WTC11 (cell line): ENCODE results near the gene ANKMY1. TPM values are rescaled to one million over a fixed set of nuclear protein-coding genes. Genes with fewer than 3 reads are reported as not detected.

Source experiments
- ATAC-seq: fragments of 200-7000 bp; cut with Tn5 transposase; 2 replicates; pipeline ENCODE4 v1.10.0; 2021; ENCODE audit warnings: mild to moderate bottlenecking, moderate library complexity
- CTCF ChIA-PET: fragments of 300-600 bp; sonication (Branson Sonifier 250); formaldehyde crosslinking; loops from one replicate; lab custom pipeline; 2021; ENCODE audit warnings: antibody characterized with exemption; lab: Charles Lee
- POLR2A ChIA-PET: fragments of 350-600 bp; sonication (Branson Sonifier 250); formaldehyde crosslinking; loops from one replicate; lab custom pipeline; 2021; ENCODE audit warnings: antibody characterized with exemption; lab: Charles Lee
- DNase-seq: peaks from one replicate; pipeline ENCODE4 v3.0.0; 2021; ENCODE audit warnings: low spot score
- H3K27ac Mint-ChIP-seq: 2 replicates; pipeline ENCODE4 v1.8.0; 2021; ENCODE audit warnings: mixed read lengths
- H3K27me3 Mint-ChIP-seq: 2 replicates; pipeline ENCODE4 v1.8.0; 2021; ENCODE audit warnings: low read depth, mild to moderate bottlenecking, moderate library complexity, mixed read lengths
- H3K36me3 Mint-ChIP-seq: 2 replicates; pipeline ENCODE4 v1.8.0; 2021; ENCODE audit warnings: mixed read lengths
- H3K4me1 Mint-ChIP-seq: 2 replicates; pipeline ENCODE4 v1.8.0; 2022; ENCODE audit warnings: mixed read lengths
- H3K4me3 Mint-ChIP-seq: 2 replicates; pipeline ENCODE4 v1.8.0; 2021; ENCODE audit warnings: mild to moderate bottlenecking, moderate library complexity, mixed read lengths
- H3K9me3 Mint-ChIP-seq: 2 replicates; pipeline ENCODE4 v1.8.0; 2021; ENCODE audit warnings: mixed read lengths
- CBFB ChIP-seq: sonication (generic); formaldehyde crosslinking; IDR thresholded peaks from 2 replicates; pipeline ENCODE4 v1.8.1; 2022; ENCODE audit warnings: mild to moderate bottlenecking, low read depth, missing genetic modification reagents
- CREM ChIP-seq: sonication (generic); formaldehyde crosslinking; IDR thresholded peaks from 2 replicates; pipeline ENCODE4 v1.8.1; 2022; ENCODE audit warnings: mild to moderate bottlenecking, missing genetic modification reagents, moderate library complexity
- EMX1 ChIP-seq: fragments of 250-450 bp; sonication (Bioruptor Pico); IDR thresholded peaks from 2 replicates; pipeline ENCODE4 v1.8.0; 2021; ENCODE audit warnings: mild to moderate bottlenecking
- ETV6 ChIP-seq: sonication (generic); formaldehyde crosslinking; IDR thresholded peaks from 2 replicates; pipeline ENCODE4 v1.8.1; 2022; ENCODE audit warnings: mild to moderate bottlenecking, missing genetic modification reagents
- FOXJ3 ChIP-seq: sonication (generic); formaldehyde crosslinking; IDR thresholded peaks from 2 replicates; pipeline ENCODE4 v1.9.0; 2021; ENCODE audit warnings: missing genetic modification reagents, mild to moderate bottlenecking, borderline replicate concordance
- FOXK1 ChIP-seq: sonication (generic); formaldehyde crosslinking; IDR thresholded peaks from 2 replicates; pipeline ENCODE4 v1.8.0; 2022; ENCODE audit warnings: mild to moderate bottlenecking, moderate library complexity, missing genetic modification reagents
- GRHL2 ChIP-seq: fragments of 250-450 bp; sonication (Bioruptor Pico); IDR thresholded peaks from 2 replicates; pipeline ENCODE4 v1.8.0; 2022; ENCODE audit warnings: mild to moderate bottlenecking, moderate library complexity; ENCODE audit not compliant: insufficient replicate concordance, severe bottlenecking
- JAZF1 ChIP-seq: fragments of 250-450 bp; sonication (Bioruptor Pico); IDR thresholded peaks from 2 replicates; pipeline ENCODE4 v1.9.0; 2021; ENCODE audit warnings: moderate library complexity, mild to moderate bottlenecking, inconsistent platforms
- KAT7 ChIP-seq: sonication (generic); formaldehyde crosslinking; IDR thresholded peaks from 2 replicates; pipeline ENCODE4 v1.8.1; 2023; ENCODE audit warnings: missing genetic modification reagents, mild to moderate bottlenecking, borderline replicate concordance
- NFE2L1 ChIP-seq: sonication (generic); formaldehyde crosslinking; IDR thresholded peaks from 2 replicates; pipeline ENCODE4 v1.8.1; 2023; ENCODE audit warnings: missing genetic modification reagents
- RELA ChIP-seq: sonication (generic); formaldehyde crosslinking; IDR thresholded peaks from 2 replicates; pipeline ENCODE4 v1.8.1; 2022; ENCODE audit warnings: missing genetic modification reagents, mild to moderate bottlenecking, borderline replicate concordance
- RORB ChIP-seq: fragments of 250-450 bp; sonication (Bioruptor Pico); IDR thresholded peaks from 2 replicates; pipeline ENCODE4 v1.9.0; 2021; ENCODE audit warnings: mild to moderate bottlenecking
- SMAD3 ChIP-seq: sonication (generic); formaldehyde crosslinking; IDR thresholded peaks from 2 replicates; pipeline ENCODE4 v1.8.0; 2022; ENCODE audit warnings: missing genetic modification reagents, mild to moderate bottlenecking, borderline replicate concordance
- ZNF138 ChIP-seq: sonication (generic); formaldehyde crosslinking; conservative IDR thresholded peaks from 2 replicates; pipeline ENCODE4 v1.8.1; 2022; ENCODE audit warnings: mild to moderate bottlenecking, moderate library complexity, missing genetic modification reagents
- ZNF263 ChIP-seq: sonication (generic); formaldehyde crosslinking; IDR thresholded peaks from 2 replicates; pipeline ENCODE4 v1.8.1; 2022; ENCODE audit warnings: low read depth, mild to moderate bottlenecking, moderate library complexity, missing genetic modification reagents
- ZNF671 ChIP-seq: fragments of 250-450 bp; sonication (Bioruptor Pico); IDR thresholded peaks from 2 replicates; pipeline ENCODE4 v1.8.0; 2021; ENCODE audit warnings: mild to moderate bottlenecking
- total RNA-seq: library from RNA; stranded (reverse); gene quantifications from 3 replicates; pipeline ENCODE4 v1.2.3, GENCODE V29; 2021
- TF ChIP-seq, protein P1 (sequence below): sonication (generic); formaldehyde crosslinking; IDR thresholded peaks from 2 replicates; pipeline ENCODE4 v1.8.1; 2023; ENCODE audit warnings: mild to moderate bottlenecking, missing genetic modification reagents, borderline replicate concordance
- TF ChIP-seq, protein P2 (sequence below): fragments of 250-450 bp; sonication (Bioruptor Pico); IDR thresholded peaks from 2 replicates; pipeline ENCODE4 v1.9.0; 2021; ENCODE audit warnings: mild to moderate bottlenecking, borderline replicate concordance
- TF ChIP-seq, protein P3 (sequence below): sonication (generic); formaldehyde crosslinking; IDR thresholded peaks from 2 replicates; pipeline ENCODE4 v1.8.1; 2023; ENCODE audit warnings: mild to moderate bottlenecking, moderate library complexity, missing genetic modification reagents
- TF ChIP-seq, protein P4 (sequence below): sonication (generic); formaldehyde crosslinking; IDR thresholded peaks from 2 replicates; pipeline ENCODE4 v1.8.0; 2022; ENCODE audit warnings: mild to moderate bottlenecking, missing genetic modification reagents

ANKMY1 gene
- total RNA-seq, 1 experiment from 2014 or later, result 4.6 TPM

DNA sequence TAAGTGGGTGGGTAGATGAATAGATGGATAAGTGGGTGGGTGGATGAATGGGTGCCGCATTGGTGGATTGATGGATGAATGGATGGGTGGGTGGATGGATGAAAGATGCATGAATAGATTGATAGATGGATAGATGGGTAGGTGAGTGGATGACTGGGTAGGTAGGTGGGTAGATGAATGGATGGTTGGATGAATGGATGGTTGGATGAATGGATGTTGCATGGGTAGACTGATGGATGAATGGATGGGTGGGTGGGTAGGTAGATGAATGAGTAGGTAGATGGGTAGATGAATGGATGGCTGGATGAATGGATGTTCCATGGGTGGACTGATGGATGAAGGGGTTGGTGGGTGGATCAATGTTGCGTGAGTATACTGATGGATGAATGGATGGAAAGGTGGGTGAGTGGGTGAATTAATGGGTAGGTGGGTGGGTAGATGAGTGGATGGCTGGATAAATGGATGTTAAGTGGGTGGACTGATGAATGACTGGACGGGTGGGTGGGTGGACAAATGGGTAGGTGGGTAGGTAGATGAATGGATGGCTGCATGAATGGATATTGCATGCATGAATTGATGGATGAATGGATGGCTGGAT, 30.5 kb downstream of the ANKMY1 start:
- TF ChIP-seq EMX1 (CRISPR knock-in tag), result no peak
- no peak for TF ChIP-seq RELA (CRISPR knock-in tag)
- TF ChIP-seq, protein P1, sequence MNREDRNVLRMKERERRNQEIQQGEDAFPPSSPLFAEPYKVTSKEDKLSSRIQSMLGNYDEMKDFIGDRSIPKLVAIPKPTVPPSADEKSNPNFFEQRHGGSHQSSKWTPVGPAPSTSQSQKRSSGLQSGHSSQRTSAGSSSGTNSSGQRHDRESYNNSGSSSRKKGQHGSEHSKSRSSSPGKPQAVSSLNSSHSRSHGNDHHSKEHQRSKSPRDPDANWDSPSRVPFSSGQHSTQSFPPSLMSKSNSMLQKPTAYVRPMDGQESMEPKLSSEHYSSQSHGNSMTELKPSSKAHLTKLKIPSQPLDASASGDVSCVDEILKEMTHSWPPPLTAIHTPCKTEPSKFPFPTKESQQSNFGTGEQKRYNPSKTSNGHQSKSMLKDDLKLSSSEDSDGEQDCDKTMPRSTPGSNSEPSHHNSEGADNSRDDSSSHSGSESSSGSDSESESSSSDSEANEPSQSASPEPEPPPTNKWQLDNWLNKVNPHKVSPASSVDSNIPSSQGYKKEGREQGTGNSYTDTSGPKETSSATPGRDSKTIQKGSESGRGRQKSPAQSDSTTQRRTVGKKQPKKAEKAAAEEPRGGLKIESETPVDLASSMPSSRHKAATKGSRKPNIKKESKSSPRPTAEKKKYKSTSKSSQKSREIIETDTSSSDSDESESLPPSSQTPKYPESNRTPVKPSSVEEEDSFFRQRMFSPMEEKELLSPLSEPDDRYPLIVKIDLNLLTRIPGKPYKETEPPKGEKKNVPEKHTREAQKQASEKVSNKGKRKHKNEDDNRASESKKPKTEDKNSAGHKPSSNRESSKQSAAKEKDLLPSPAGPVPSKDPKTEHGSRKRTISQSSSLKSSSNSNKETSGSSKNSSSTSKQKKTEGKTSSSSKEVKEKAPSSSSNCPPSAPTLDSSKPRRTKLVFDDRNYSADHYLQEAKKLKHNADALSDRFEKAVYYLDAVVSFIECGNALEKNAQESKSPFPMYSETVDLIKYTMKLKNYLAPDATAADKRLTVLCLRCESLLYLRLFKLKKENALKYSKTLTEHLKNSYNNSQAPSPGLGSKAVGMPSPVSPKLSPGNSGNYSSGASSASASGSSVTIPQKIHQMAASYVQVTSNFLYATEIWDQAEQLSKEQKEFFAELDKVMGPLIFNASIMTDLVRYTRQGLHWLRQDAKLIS, result no peak
- TF ChIP-seq CREM (CRISPR knock-in tag), result no peak
- TF ChIP-seq CBFB (CRISPR knock-in tag), result no peak
- no peak for TF ChIP-seq GRHL2
- TF ChIP-seq FOXK1, result no peak
- no peak for TF ChIP-seq ZNF138 (CRISPR knock-in tag)
- no peak for TF ChIP-seq FOXJ3
- no peak for ATAC-seq
- Mint-ChIP-seq H3K27ac (no peak overlapping the region), H3K36me3 (peaks cover 76% of the 10 kb centered on the region), H3K4me3 (no peak overlapping the region), H3K9me3 (peaks cover 82% of the 10 kb centered on the region), H3K4me1 (no peaks in the 10 kb centered on the region), H3K27me3 (peaks cover 6% of the 10 kb centered on the region)
- ChIA-PET CTCF (no interaction called here), POLR2A (no interaction called here)
- DNase-seq, result no peak

DNA sequence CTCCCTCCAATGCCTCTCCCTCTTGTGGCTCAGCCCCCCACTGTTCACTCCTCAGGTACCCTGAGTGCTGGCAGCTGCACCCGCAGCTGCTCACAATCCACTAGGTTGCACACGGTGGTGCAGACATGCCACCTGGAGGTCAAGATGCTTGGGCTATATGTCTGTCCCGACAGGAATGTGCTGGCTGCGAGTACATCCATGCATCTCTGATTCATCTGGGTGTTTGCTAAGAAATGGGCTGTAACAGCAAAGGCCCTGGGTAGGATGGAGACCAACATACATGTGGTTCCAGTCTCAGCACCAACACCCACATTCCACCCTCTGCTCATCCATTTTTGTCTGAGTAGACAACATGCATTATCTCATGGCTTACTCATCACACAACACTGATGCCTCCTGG, 31.3 kb downstream of the ANKMY1 start:
- no peak for TF ChIP-seq RORB (CRISPR knock-in tag)
- TF ChIP-seq JAZF1 (CRISPR knock-in tag), result no peak
- no peak for TF ChIP-seq GRHL2
- TF ChIP-seq, protein P2, sequence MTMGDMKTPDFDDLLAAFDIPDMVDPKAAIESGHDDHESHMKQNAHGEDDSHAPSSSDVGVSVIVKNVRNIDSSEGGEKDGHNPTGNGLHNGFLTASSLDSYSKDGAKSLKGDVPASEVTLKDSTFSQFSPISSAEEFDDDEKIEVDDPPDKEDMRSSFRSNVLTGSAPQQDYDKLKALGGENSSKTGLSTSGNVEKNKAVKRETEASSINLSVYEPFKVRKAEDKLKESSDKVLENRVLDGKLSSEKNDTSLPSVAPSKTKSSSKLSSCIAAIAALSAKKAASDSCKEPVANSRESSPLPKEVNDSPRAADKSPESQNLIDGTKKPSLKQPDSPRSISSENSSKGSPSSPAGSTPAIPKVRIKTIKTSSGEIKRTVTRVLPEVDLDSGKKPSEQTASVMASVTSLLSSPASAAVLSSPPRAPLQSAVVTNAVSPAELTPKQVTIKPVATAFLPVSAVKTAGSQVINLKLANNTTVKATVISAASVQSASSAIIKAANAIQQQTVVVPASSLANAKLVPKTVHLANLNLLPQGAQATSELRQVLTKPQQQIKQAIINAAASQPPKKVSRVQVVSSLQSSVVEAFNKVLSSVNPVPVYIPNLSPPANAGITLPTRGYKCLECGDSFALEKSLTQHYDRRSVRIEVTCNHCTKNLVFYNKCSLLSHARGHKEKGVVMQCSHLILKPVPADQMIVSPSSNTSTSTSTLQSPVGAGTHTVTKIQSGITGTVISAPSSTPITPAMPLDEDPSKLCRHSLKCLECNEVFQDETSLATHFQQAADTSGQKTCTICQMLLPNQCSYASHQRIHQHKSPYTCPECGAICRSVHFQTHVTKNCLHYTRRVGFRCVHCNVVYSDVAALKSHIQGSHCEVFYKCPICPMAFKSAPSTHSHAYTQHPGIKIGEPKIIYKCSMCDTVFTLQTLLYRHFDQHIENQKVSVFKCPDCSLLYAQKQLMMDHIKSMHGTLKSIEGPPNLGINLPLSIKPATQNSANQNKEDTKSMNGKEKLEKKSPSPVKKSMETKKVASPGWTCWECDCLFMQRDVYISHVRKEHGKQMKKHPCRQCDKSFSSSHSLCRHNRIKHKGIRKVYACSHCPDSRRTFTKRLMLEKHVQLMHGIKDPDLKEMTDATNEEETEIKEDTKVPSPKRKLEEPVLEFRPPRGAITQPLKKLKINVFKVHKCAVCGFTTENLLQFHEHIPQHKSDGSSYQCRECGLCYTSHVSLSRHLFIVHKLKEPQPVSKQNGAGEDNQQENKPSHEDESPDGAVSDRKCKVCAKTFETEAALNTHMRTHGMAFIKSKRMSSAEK (CRISPR knock-in tag), result no peak
- TF ChIP-seq ZNF671, result no peak
- no peak for TF ChIP-seq SMAD3 (CRISPR knock-in tag)
- TF ChIP-seq NFE2L1 (CRISPR knock-in tag), result no peak
- no peak for TF ChIP-seq ETV6 (CRISPR knock-in tag)
- TF ChIP-seq, protein P3, sequence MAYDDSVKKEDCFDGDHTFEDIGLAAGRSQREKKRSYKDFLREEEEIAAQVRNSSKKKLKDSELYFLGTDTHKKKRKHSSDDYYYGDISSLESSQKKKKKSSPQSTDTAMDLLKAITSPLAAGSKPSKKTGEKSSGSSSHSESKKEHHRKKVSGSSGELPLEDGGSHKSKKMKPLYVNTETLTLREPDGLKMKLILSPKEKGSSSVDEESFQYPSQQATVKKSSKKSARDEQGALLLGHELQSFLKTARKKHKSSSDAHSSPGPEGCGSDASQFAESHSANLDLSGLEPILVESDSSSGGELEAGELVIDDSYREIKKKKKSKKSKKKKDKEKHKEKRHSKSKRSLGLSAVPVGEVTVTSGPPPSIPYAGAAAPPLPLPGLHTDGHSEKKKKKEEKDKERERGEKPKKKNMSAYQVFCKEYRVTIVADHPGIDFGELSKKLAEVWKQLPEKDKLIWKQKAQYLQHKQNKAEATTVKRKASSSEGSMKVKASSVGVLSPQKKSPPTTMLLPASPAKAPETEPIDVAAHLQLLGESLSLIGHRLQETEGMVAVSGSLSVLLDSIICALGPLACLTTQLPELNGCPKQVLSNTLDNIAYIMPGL, result no peak
- TF ChIP-seq, protein P4, sequence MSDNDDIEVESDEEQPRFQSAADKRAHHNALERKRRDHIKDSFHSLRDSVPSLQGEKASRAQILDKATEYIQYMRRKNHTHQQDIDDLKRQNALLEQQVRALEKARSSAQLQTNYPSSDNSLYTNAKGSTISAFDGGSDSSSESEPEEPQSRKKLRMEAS (CRISPR knock-in tag), result no peak
- no peak for TF ChIP-seq KAT7 (CRISPR knock-in tag)
- no peak for TF ChIP-seq ZNF263 (CRISPR knock-in tag)
- ATAC-seq (no peak), DNase-seq (no peak)
- no peak overlapping the region for H3K27ac Mint-ChIP-seq
- no peaks in the 10 kb centered on the region for H3K4me1 Mint-ChIP-seq
- ChIA-PET POLR2A (no interaction called here), CTCF (no interaction called here)
- H3K36me3 Mint-ChIP-seq, result peaks cover 75% of the 10 kb centered on the region
- no peak overlapping the region for H3K4me3 Mint-ChIP-seq
- H3K9me3 Mint-ChIP-seq, result peaks cover 82% of the 10 kb centered on the region
- H3K27me3 Mint-ChIP-seq, result peaks cover 6% of the 10 kb centered on the region
